H1 (cell line): ENCODE measurements around the gene FBN2.

Experiments used
- CTCF ChIP-seq, 3 experiments: IDR thresholded peaks; 1 replicate in 2 of 3; 2 replicates in 1 of 3; pipeline versions ENCODE4 v1.5.1 to v1.6.1; 2011; ENCODE audit warnings: low read length in 3 of 3, mild to moderate bottlenecking in 3 of 3, inconsistent platforms in 2 of 3, low read depth in 1 of 3, moderate library complexity in 1 of 3; ENCODE audit not compliant: insufficient read depth in 1 of 3; ENCODE audit errors: control extremely low read depth in 1 of 3
- JUND ChIP-seq: IDR thresholded peaks from 2 replicates; pipeline ENCODE4 v1.6.1; 2011; ENCODE audit warnings: mild to moderate bottlenecking, improper control_type of control experiment, low read length
- POLR2A ChIP-seq, 2 experiments: IDR thresholded peaks; 1 replicate in 1 of 2; 2 replicates in 1 of 2; pipeline ENCODE4 v1.6.1; 2011; ENCODE audit warnings: low read depth in 2 of 2, low read length in 2 of 2, mild to moderate bottlenecking in 2 of 2; ENCODE audit errors: control extremely low read depth in 1 of 2
- POLR2AphosphoS5 ChIP-seq: IDR thresholded peaks from 2 replicates; pipeline ENCODE4 v1.6.1; 2011; ENCODE audit warnings: low read depth, low read length
- RFX5 ChIP-seq: IDR thresholded peaks from 2 replicates; pipeline ENCODE4 v1.6.1; 2011; ENCODE audit warnings: low read depth, low read length, improper control_type of control experiment, borderline replicate concordance
- SP2 ChIP-seq: IDR thresholded peaks from 2 replicates; pipeline ENCODE4 v1.6.1; 2012; ENCODE audit warnings: mild to moderate bottlenecking, low read length, inconsistent platforms
- TCF12 ChIP-seq: IDR thresholded peaks from 2 replicates; pipeline ENCODE4 v1.6.1; 2011; ENCODE audit warnings: low read depth, mild to moderate bottlenecking, low read length

GRCh38 chr5:128466980-128467379 lies 71.1 kb downstream of the FBN2 start:
- TF ChIP-seq CTCF (IDR thresholded peaks at IDR 0.05; ENCODE audit: control extremely low read depth in 1 of 3, insufficient read depth in 1 of 3, low read depth in 1 of 3, low read length in 3 of 3), result no peak
- no peak for TF ChIP-seq JUND
- no peak for TF ChIP-seq SP2
- no peak for TF ChIP-seq POLR2AphosphoS5
- TF ChIP-seq POLR2A (IDR thresholded peaks at IDR 0.05; ENCODE audit: control extremely low read depth in 1 of 2, low read depth in 2 of 2, low read length in 2 of 2), result no peak
- no peak for TF ChIP-seq RFX5
- TF ChIP-seq TCF12, result no peak
